Heart left ventricle (tissue), 13 donors: ENCODE measurements around the gene SREBF2.

Source experiments
- CTCF ChIP-seq, 12 donors: fragments of 200-600 bp; sonication (generic) in 4 of 12; IDR thresholded peaks; one replicate each; pipeline versions ENCODE4 v1.5.0 to v1.8.0; 2018 to 2022; ENCODE audit warnings: antibody characterized with exemption in 12 of 12, mild to moderate bottlenecking in 5 of 12
- POLR2A ChIP-seq, 2 donors: fragments of 450-650 bp; IDR thresholded peaks; one replicate each; pipeline ENCODE4 v1.6.1; 2017; ENCODE audit warnings: antibody characterized with exemption in 2 of 2, mild to moderate bottlenecking in 2 of 2, moderate library complexity in 2 of 2
- donor health status: ischemic (EF 13 %, LVEDD 7.1; RV severe dilation, severe dysfunction).
- donor health status: DM: no; HTN: yes; CAD: no.
- donor health status: DM: no; HTN: no; CAD: no.
- donor health status: ischemic (EF 25% LVEDD 6.9; RV normal size, moderate dysfunction).
- donor health status: ischemic (EF 25% LVEDD 5.7; RV mildly dilated, moderate dysfunction).
- donor health status: ischemic (EF 35%, LVEDD 5.7; RV mildly dilated, moderate dysfunction).
- donor health status: nonischemic (EF 11% LVEDD 7.7; RV severe dilation, severe dysfunction).
- donor health status: DM: yes; HTN: yes; CAD: no.
- donor health status: PGD.
- donor health status: ischemic (EF 29% LVEDD 5.4; RV normal size, mild dysfunction).
- donor health status: nonischemic (EF 23%, LVEDD 6.1; RV moderate dilation, normal function).

GRCh38 chr22:41838842-41839618, 6.1 kb downstream of the SREBF2 start:
- no peak for TF ChIP-seq CTCF (IDR thresholded peaks at IDR 0.05)
- TF ChIP-seq POLR2A (IDR thresholded peaks at IDR 0.05): no peak
